DMS53 treated with DMSO at 0.1 percent for 48 hours (cell line): ENCODE data around the gene SDF2.

Experiments
- DNase-seq: peaks from one replicate; lab custom pipeline; 2025; ENCODE audit not compliant: unreplicated experiment; lab: John Stamatoyannopoulos, UW

SDF2 gene, protein sequence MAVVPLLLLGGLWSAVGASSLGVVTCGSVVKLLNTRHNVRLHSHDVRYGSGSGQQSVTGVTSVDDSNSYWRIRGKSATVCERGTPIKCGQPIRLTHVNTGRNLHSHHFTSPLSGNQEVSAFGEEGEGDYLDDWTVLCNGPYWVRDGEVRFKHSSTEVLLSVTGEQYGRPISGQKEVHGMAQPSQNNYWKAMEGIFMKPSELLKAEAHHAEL

DNA sequence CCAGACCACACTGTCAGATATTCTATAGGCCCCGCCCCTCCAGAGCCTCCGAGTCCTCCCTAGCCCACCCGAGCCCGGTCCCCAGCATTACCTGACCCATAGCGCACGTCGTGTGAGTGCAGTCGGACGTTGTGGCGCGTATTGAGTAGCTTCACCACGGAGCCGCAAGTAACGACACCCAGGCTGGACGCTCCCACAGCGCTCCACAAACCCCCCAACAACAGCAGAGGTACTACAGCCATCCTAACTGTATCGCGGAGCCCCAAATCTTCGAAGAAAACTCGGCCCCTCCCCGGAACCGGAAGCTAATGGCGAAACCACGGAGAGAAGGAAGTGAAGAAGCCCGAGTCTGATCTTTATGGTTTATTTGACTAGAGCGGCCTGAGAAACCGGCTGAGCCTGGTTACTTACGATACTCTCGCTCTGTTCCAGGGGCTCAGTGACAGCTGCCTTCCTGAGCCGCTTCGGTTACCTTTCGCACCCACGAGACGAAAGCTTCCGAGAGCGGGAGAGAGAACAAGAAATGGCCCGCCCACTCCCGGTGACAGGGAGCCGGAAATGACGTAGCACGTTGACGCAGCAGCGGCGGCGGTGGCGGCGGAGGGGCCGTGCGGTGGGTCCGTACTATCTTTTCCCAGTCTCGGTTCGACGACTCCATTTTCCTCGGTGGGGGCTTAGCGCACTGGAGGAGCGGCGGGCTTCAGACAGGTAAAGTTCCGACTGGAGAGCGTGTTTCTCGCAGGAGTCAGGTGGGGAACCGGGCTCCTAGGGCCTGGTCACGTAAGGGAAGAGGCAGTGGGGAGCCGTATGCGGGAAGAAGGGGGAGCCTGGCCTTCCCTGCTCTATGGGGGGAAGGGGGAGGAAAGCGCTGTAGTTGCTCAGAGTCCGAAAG, at the start of gene SDF2, which contains the start of gene SUPT6H:
TSS of gene SDF2 (minus strand) at position 272 of the 892 bp plus-strand sequence. CDS start at position 242, 30 bp downstream.
TSS of gene SUPT6H (plus strand) at position 571 of the 892 bp plus-strand sequence. CDS start 11,197 bp downstream, outside the sequence.
- DNase-seq: peak; percentile 70

DNA sequence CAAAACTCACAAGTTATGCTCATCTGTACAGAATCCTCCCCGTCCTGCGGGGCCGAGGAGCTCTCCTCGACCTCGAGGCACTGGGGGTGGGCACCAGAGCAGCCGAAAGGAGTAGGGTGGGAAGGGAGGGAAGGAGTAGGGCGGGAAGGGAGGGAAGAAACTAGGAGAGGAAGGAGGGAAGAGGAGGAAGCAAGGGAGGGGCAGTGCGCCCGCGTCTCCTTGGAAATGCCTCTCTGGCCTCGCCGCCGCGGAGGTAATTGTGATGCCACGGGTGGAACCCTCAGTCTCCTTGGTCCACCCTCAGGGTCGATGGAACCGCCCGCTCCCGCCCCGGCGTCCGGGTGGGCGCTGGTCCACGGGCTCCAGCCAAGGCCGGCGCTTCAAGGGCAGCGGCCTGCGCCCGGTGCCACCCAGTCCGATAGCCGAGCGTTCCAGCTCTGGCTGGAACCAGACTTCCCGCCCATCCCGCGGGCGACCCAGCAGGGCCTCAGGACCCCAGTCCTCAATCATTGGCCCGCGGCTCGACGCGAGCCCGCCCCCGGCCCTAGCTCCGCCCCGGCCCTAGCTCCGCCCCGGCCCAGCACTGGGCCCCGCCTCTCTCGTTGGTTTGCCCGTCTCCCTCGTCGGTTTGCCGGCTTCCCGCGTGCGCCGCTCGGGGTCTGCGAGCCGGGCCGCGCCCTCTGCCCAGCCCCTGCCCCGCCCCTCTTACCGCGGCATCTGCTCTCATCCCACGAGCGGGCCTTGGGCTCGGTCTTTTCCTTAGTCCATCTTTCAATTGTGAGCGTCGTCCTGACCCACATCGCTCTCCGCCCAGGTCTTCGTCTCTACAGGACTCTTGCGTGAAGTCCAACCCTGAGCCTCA, 49.4 kb upstream of the SDF2 start:
- peak; percentile 44 for DNase-seq

DNA sequence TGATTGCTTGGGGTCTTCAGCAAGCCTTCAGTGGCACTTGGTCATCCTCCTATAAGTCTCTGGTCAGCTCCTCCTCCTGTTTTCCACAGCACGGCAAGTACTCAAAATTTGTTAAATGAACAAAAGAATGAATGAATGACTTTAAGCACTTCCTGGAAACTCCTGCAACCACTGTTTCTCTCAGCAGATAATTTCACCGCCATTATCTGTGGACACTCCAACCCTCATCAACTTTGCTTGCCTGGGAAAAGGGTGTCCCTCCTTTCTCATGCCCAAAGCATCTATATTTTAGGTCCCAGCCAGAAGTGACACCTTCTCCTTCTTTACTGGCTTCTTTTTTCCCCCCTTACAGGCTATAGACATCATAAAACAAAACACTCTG, 45.6 kb upstream of the SDF2 start:
- no peak for DNase-seq

DNA sequence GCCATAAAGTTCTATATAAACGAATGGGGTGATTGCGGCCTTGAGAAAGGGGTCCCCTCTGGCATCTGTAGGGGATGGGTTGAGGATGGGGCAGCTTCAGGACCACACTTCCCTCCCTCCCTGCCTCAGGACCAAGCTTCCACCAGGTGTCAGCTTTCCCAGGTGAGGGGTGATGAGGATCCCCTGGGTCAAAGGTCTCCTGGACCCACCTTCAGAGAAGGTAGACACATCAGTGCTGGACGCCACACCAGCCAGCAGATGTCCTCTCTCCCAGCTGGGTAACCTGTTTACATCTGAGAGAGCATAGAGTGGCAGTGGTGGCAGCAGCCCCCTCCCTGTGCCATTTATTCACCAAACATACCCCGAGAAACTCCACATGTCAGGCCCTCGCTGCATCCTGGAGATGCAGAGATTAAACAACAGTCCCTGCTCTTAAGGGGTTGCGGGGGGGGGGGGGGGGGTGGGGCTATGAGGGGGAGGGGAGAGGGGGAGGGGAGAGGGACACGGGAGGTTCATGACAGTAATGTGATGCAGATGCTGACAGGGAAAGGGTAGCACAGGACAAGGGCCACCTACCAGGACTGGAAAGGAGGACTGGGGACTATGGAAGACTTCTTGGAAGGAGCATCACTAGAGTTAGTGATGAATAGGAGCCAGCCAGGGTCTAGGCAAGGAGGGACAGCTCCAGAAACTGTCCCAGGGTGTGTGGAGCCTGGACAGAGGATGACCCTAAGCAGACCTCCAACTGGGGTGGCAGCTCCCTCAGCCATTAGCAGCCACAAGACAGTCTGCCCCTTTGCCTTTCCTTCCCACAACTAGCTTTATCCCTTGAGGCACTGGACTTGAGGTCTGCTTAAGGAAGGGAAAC, 45.0 kb upstream of the SDF2 start:
- no peak for DNase-seq

DNA sequence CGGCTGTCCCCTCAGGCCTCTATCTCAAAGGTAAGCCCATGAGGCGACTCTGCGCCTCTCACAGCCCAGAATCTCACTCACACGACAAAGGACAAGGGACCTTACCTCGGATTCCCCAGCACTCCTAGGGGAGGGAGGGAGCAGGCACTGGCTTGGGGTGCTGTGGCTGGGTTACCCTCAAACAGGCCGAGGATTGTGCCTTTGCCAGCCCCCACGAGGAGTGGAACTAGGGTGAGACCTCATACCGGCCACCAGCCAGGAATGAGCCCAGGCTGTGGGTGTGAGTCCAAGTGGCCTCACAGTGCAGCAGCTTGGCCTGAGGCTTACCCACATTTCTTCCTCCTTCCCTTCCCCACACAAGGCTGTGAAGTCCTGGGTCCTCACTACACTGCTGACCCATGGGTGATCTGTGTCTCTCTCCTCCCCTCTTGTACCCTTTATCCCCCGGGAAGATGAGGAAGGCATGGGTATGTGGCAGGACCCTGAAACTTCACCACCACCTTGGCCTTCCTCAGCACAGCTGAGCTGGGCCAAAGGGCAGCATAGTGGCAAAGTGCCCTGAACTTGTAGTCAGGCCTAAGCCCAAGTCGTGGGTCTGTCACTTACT, 44.1 kb upstream of the SDF2 start:
- DNase-seq: no peak

DNA sequence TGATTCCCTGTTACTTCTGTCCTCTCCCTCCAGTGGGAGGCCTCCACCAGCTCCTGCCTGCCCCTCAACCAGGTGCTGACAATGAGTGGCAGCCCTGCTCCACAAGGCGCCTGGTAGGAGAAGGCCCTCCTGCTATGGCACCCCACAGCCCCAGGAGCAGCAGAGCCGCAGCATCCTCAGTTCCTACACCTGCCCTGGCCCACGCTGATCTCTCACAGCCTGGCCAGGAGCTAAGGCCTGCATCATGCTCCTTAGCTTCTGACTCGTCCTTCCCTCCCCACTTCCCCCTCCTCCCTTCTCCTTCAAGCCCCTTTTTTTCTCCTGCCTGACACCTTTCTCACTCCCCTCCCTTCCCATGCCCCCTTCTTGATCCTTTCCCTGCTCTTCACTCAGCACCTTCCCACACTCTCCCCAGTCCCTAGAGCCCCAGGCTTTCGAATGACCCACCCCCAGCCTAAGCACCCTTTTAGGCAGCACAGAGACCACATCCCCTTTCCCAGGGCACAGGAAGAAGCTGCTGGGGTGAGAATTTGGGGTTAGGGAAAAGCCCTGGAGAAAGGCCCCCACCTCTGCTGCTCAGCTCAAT, 43.5 kb upstream of the SDF2 start:
- DNase-seq: no peak

DNA sequence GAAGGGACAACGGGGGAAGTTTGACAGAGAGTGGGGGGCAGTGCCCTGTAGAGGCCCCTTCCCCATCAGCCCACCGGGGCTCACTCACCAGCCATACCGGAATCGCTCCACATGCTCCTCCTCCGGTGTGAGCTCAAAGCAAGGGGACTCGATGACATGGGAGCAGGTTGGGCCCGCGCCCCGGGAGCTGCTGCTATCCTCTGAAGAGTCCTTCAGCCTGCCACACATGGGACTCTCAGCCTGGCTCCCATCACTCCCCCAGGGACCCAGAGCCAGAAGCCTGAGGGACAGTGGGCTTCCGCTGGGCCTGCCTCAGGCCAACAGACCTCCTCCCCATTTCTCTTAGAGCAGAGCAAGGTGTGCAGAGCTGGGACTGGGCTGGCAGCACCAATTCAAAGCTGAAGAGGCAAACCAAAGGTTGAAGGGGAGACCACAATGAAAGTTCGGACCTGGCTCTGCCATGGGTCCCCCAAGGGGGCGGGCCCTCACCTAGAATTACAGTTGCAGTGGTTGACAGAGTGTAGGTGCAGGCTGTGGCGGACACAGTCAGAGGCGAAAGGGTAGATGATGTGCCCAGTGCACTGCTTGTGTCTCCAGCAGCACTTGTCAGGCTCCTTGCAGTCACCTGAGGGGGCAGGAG, 42.6 kb upstream of the SDF2 start:
- DNase-seq: no peak

DNA sequence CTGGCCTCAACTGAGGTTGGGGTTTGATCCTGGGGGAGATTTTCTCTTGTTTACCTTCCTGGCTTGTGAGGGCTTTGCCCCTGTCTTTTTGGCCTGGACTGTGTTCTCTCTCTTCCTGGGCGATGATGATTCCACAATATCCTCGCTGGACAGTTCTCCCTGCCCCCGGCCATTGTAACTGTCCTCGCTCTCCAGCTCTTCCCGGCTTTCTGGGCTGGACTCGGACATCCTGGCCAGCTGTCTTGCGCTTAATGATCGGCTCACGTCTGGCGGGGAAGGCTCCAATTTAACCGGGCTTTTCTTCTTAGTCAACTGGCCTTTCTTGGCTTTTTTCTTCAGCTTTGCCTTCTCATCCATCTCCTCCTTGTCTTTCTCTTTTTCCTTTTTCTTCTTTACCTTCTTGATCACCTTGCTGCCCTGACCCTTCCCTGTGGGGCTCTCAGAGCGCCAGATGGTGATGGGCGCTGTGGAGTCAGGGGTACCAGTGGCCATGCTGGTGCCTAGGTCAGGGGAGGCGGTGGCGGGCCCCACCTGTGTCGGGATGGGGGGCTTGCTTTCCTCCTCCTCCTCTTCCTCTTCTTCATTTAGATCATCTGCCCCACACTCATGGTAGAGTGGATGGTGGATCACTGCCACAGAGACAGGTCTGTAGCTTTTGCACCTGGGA, 42.0 kb upstream of the SDF2 start:
- DNase-seq: no peak

DNA sequence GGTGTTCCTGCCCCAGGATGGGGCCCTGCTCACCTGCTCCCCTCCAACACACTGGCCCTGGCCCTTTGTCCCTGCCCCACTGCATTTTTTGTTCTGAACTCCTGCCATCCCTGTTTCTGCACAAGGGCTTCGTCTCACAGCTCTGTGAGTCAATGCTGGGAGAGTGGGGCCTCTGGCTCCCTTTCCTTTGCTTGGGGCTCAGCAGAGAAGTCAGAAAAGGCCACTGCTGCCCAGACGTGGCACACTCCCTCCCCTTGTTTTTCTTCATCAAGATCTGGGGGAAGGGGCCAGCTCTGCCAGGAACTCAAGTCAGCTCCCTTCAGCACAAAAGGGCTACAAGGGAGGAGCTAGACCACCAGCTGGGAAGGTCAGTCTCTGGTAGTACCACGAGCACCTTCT, 41.0 kb upstream of the SDF2 start:
- no peak for DNase-seq

DNA sequence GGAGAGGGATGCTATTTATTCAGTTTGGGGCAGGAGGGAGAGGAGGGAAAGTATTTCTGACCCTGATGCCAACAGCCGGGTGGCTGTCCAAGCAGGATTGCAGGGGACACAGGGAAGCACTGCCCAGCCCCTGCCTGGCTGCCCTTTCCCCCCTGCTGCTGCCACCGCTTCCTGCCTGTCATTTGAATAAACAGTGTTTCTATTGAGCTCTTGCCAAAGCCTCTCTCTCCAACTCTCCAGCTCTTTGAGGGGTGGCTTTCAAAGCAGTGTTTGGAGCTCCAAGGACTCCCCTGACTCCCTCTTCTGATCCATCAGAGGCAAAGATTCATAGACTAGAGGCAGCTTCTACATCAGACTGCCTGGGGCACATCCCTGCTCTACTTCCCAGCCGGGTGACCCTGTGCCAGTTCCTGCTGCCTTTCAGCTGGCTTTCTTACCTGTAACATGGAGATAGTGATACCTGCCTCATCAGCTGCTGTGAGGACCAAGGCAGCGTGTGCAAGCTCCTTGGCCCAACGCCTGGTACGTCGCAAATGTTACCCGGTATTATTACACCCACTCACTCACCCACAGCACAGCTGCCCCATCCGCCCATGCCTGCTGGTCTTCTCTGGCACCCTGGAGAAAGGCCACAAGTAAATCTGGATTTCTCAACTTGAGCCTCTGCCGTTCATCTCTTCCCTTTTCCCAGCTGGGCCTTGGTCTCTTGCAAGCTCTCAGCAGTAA, 40.5 kb upstream of the SDF2 start:
- DNase-seq: no peak

DNA sequence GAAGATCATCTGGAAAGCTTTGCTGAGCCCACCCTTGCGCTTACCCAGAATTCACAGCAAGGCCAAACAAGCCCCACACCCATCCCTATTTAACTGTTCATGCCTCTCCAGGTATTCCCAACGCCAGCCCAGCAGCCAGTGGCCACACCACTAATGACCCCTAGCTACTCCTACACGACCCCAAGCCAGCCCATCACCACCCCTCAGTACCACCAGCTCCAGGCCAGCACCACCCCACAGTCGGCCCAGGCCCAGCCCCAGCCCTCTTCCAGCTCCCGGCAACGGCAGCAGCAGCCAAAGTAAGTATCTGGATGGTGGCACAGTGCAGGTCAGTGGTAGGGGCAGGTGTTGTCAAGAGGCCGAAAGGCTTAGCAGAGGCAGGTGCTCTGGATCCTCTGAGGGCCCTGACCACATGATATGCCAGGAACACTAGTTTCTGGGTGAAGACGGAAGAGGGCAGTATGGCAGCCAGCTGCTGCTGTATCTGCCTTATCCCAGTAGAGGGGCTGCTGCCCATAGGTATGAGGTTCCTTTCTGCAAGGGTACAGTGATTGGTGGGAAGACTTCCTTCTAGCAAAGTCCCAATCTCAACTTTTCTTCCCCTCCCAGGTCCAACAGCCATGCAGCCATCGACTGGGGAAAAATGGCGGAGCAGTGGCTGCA, 39.3 kb upstream of the SDF2 start:
- DNase-seq: peak; percentile 79

DNA sequence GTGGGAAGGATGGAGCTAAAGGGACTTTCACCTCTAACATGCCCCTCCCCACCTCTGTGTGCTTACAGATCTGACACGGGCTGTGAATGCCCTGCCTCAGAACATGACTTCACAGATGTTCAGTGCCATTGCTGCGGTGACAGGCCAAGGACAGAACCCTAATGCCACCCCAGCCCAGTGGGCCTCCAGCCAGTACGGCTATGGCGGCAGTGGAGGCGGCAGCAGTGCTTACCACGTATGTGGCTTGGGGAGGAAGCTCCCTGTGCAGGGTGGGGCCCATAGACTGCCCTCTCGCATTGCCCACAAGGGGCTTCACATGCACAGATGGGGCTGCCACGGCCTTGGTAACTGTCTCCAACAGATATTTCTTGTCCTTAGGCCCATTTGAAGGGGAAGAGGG, 38.6 kb upstream of the SDF2 start:
- DNase-seq: no peak

DNA sequence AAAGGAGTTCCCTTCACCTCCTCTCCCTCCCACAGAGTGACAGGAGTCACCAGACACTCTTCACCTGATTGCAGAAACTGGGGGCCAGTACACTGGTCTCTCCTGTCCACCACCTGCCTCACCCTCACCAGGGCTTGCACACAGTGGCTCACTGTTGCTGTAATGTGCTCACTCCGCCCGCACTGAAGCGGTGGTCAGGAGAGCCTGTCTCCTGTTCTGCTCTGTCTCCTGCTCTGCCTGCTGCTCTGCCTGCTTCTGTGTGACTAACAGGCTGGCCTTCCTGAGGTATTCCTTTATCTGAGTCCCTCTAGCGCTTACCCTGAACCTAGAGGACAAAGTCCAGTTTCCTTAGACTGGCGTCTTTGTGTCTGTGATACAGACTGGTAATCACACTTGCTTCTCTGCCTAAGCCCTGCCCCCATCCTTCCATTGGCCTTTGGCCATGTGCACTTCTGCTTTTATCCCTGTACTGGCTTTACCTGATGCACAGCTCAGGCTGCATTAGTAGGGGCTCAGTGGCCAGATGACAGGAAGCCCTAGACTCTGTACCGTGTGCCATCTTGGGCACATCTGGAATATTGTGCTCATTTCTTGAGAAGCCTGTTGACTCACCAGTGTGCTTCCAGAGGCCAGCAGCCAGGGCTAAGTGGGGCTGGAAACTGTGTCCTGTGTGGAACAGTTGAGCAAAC, 36.7 kb upstream of the SDF2 start:
- DNase-seq: peak; percentile 88

DNA sequence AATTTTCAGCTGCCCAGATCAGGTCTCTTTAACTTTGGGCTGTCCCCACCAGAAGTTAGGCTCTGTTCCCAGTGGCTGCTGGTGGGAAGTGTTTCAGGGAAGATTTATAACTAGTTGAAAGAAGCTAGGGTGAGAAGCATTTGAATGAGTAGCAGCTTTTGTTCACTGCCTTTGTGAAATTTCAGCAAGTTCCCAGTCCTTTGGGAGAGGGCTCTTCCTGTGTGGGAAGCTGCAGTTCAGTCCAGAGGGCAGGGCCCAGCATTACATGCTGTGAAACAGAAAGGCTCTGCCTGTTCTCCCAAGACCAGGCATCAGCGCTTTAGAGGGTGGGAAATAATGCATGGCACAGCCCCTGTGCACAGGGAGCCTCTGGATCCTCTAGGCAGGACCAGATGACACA, 32.2 kb upstream of the SDF2 start:
- no peak for DNase-seq

DNA sequence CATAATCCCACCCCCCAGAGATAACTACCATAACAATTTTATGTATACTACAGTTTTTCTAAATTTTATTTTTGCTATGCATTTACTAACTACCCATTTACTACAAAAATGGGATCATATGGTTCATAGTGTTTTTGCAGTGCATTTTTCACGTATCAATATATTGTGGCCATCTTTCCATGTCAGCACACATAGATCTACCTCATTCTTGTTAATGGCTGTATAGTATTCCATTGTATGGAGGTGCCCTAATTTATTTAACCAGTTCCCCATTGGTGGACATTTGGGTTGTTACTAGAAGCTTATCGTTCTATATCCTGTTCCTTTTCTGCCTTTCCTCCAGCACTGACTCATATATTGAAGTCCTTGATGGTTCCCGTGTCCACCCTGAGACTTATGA, 27.3 kb upstream of the SDF2 start:
- no peak for DNase-seq

DNA sequence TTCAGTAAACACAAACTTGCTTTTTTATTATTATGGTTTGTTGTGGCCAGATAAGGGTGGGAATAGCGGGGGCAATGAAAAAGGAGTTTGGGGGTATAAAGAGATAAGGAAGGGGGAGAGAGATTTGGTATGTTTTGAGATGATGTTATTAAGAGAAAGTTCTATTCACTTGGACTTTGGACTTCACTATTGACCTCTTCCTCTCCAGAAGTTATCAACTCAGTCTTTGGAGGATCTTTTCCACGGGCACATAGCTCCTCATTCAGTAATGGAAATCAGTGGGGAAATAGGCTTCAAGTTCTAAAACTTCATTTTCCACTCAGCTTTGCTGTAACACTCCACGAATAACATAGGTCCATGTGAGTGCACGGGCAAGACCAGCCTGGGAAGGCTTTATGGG, 26.8 kb upstream of the SDF2 start:
- DNase-seq: no peak

DNA sequence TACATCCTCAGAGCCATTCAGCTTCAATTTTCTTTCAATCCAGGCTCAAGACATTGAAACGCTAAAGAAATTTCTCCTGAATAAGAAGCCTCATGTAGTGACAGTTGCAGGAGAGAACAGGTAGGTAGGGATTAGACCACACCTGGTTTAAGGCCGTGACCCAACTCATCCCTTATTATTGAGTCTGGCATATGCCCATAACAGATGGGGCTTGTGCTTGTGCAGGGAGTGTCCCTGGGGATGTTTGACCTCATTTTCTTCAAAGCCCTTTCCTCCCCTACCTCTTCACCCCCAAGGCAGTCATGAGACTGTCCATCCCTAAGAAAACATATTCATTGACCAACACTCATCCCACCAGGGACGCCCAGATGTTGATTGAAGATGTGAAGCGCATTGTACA, 24.6 kb upstream of the SDF2 start:
- no peak for DNase-seq
